ENCODE results near the gene ABI3BP.

DNA sequence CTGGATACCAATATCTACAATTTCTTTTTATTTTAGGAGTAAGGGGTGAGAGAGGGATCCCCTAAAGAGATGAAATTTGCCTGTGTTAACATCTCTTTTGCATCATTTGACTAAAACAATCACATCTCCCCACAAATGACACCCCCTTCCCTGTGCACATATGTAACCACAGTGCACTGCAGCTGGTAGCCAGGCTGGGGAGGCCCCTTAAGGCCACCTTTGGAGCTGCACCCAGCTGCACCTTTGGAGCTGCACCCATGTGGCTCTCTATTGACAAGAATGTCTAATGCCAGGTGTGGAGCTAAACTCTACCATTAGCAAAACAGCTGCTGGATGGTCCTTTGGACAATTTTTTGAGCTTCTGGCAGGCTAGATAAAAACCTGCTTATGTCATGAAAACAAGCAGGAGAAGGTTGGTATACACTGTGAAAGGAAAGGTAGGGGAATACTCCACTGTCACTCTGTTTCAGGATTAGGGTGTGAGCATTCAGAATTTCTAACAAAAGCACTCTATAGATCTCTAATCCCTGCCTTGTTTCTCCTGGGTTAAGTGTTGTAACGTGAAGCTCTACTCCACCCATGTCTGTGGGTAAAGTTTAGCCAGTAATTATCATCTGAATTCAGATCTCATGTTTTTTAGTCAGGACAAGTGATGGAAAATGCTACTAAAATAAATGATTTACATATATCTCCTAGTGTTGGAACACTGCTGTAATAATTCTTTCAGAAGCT lies 231.8 kb downstream of the ABI3BP start:
- TF ChIP-seq EP300 (IDR thresholded peaks at IDR 0.05): no peak
- TF ChIP-seq POLR2AphosphoS5 (IDR thresholded peaks at IDR 0.05): no peak

Measured in upper lobe of left lung (tissue), 4 donors.